Stimulated activated CD8-positive, alpha-beta memory T cell treated with anti-CD3 and anti-CD28 coated beads, Interleukin-2, amount 100 ng/mL, for 48 hours (primary cell): Measurements from ENCODE around the gene FAM83F.
A peak's percentile ranks its signal among the peaks of the same experiment; 100 is the strongest.

Experiments
- DNase-seq, 2 donors: peaks; one replicate each; pipeline ENCODE4 v3.0.0-alpha.2; 2020; ENCODE audit warnings: low read depth in 2 of 2

FAM83F gene

GRCh38 chr22:40036126-40036525, 41.4 kb downstream of the FAM83F start:
- DNase-seq, result no peak

GRCh38 chr22:40036591-40037225, 42.0 kb downstream of the FAM83F start:
- DNase-seq, result peak; percentile 20 to 43

DNA sequence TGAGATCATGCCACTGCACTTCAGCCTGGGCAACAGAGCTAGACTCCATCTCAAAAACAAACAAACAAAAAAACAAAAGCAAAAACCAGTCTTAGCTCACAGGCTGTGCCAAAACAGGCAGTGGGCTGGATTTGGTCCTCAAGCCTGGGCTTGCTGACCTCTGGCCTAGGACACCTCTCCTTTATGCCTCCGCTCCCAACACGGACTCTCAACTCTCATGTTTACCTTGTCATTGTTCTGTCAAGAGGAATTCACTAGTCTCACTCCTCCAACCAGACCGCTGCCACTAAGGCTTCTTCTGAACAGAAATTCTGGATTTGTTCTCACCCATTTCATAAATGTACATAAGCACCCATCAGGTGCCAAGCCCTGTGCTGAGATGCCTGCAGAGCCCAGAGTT, 42.6 kb downstream of the FAM83F start:
- DNase-seq, result no peak

GRCh38 chr22:40039482-40040115, 44.8 kb downstream of the FAM83F start:
- no peak for DNase-seq

GRCh38 chr22:40040927-40041326, 46.2 kb downstream of the FAM83F start:
- DNase-seq, result no peak

GRCh38 chr22:40041366-40042137, 46.8 kb downstream of the FAM83F start:
- DNase-seq, result no peak

- DNase-seq, result no peak
These were observed 47.6 kb downstream of the FAM83F start for GRCh38 chr22:40042312-40042711.

GRCh38 chr22:40043081-40043480, 48.3 kb downstream of the FAM83F start:
- no peak for DNase-seq

- no peak for DNase-seq
These were observed 49.0 kb downstream of the FAM83F start for GRCh38 chr22:40043793-40044101.

- DNase-seq, result peak; percentile 89 to 97
These were observed 49.5 kb downstream of the FAM83F start for GRCh38 chr22:40044102-40044869.

- peak; percentile 67 to 71 for DNase-seq
These were observed 50.4 kb downstream of the FAM83F start for GRCh38 chr22:40044870-40045834.

GRCh38 chr22:40046126-40046525, 51.4 kb downstream of the FAM83F start:
- no peak for DNase-seq

- DNase-seq, result no peak
These were observed 55.5 kb downstream of the FAM83F start for GRCh38 chr22:40050258-40050657.

DNA sequence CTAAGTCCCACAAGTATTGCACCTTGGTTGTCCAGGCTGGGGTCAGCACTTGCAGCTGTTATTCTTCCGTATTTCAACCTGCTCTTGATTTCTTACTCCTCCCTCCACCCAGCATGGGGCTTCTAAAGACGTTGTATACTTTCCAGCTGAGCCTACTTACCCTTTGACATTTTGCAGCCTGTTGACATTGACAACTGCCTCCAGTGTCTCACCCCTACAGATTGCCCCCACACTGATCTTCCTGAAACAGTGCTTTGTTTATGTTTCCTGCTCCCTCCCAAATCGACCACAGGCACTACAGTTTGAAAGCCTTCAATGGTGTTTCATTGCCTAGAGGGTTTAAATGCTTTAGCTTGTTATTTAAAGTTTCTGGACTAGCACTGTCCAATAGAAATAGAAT, 56.6 kb downstream of the FAM83F start:
- DNase-seq, result no peak

DNA sequence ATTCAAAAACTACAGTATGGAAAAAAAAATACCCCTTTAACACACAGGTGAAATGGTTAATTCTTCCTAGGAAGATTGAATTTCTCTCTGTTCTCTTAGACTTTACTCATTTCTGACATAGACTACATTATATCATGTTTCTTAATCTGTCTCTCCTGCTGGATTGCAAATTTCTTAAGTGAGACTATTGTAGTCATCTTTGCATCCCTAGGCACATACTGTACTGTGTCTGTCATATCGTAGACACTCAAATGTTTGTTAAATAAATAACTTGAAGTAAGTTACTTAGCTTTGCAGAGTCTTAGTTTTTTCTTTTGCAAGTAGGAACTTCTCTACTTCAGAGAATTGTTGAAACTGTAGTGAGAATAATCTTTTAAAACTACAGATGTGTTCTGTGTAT, 58.7 kb downstream of the FAM83F start:
- DNase-seq, result no peak

DNA sequence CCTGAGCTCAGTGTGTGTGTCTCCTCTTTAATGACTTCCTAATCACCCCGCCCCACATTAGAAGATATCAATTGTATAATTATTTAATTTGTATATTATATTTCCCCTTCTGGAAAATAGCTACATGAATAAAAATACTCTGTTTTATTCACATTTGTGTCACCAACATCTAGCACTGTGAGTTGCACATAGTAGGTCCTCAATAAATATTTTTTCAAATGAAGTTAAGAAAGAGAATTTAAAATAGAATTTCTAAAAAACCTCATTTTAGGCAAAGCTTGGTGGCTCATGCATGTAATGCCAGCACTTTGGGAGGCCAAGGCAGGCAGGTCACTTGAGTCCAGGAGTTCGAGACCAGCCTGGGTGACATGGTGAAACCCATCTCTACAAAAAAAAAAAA, 59.7 kb downstream of the FAM83F start:
- no peak for DNase-seq

DNA sequence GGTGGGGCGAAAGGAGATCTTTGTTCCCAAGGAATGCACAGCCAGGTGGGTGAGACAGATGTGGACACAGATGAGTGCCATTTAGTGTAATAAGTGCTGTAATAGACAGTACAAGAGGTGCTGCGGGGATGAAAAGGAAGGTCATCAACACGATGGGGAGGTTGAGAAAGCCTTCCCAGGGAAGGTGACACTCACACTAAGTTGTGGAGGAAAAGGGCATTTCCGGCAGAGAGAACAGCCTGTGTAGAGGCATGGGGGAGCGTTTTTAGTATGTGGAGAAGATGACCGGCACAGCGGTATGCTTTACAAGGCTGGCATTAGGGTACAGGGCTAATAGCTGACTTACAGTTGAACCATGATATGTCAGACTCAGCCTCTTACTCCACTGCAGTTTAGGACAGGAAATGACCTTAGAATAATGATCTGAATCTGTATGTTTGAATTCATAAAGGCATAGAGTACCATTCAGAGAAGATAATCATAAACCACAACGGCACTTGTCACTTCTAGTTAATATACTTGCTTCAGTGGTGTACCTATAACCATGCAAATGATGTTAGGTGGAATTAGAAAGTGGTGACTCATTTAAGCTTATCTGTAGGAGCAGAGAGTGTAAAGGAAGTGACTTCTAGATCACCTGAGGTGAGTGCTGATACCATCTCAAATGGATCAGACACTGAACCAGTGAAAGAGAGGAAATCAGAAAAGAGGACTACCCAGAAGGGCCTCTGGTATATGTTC, 60.6 kb downstream of the FAM83F start:
- no peak for DNase-seq

DNA sequence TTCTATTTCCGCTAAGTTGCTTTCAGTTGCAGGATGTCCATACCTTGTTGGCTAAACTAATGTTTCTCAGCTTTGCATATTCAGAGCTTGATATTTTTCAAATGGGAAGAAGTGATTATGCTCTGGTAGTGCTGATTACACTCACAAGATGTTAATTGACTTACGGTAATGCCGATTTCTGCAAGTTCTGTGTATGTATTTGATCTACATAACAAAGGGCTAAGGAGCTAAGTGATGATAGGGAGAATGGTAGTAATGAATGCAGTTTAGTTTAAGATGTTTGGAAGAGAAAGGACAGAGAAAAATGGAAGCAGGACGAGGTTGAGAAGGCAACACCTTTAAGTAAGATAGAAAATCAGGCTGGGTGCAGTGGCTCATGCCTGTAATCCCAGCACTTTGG, 61.4 kb downstream of the FAM83F start:
- no peak for DNase-seq

DNA sequence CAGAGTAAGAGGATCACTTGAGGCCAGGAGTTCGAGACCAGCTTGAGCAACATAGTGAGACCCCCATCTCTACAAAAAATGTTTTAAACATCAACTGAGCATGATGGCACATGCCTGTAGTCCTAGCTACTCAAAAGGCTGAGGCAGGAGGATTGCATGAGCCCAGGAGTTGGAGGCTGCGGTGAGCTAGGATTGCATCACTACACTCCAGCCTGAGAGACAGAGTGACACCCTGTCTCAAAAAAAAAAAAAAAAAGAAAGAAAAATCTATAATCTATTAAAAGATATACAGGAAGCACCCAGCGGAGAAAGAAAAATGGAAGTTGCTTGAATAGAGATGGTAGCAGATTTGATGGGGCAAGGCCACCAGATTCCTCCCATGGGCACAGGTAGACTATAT, 61.8 kb downstream of the FAM83F start:
- DNase-seq, result no peak

GRCh38 chr22:40057652-40058051, 62.9 kb downstream of the FAM83F start:
- DNase-seq, result no peak

DNA sequence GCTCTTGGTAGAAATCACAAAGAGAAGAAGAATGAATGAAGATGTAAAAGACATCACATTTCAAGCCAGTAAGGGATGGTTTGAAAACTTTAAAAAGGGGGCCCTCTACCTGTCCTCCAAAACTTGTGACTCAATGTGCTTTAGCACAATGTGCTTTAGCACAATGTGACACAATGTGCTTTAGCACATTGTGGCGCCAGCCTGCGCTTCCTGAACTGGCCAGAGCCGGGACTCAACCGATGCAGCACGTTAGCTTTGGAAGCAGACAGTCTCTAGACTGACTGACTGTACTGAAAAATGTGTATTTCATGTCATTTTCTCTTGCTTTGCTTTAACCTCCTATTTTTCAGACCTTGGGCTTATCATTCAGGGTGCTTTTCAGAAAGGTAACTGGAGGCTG, 63.5 kb downstream of the FAM83F start:
- peak; percentile 20 to 31 for DNase-seq
